Epithelial cell of proximal tubule (primary cell): ENCODE data around the gene GDPD2. TPM values are rescaled to one million over a fixed set of nuclear protein-coding genes. Genes with fewer than 3 reads are reported as not detected.
A peak's percentile ranks its signal among the peaks of the same experiment; 100 is the strongest.

Source experiments
- DNase-seq: peaks from one replicate; pipeline ENCODE4 v3.0.0-alpha.2; 2011; ENCODE audit warnings: low read depth
- H3K4me3 ChIP-seq: 2 replicates; pipeline ENCODE4 v1.5.1; 2011; ENCODE audit warnings: low read depth, mild to moderate bottlenecking, low read length
- CTCF ChIP-seq: conservative IDR thresholded peaks from 2 replicates; pipeline ENCODE4 v1.5.1; 2012; ENCODE audit warnings: low read depth, mild to moderate bottlenecking, low read length
- total RNA-seq: library from RNA; depleted of rRNA; stranded (reverse); fragments of >200 nt; gene quantifications from 2 replicates; pipeline ENCODE4 v1.2.3, GENCODE V29; 2015

GDPD2 gene
- total RNA-seq, 1 donor from 2014 or later: not detected

- no peak overlapping the region for H3K4me3 ChIP-seq
- TF ChIP-seq CTCF: no peak
- no peak for DNase-seq
Measured at GRCh38 chrX:70429759-70430158, 6.6 kb downstream of the GDPD2 start.

GRCh38 chrX:70432936-70433847, 10.1 kb downstream of the GDPD2 start:
- TF ChIP-seq CTCF: no peak
- H3K4me3 ChIP-seq: peak overlapping the region; percentile 81
- no peak for DNase-seq

GRCh38 chrX:70433848-70434351, 10.8 kb downstream of the GDPD2 start:
- peak; percentile 55 for TF ChIP-seq CTCF
- DNase-seq: no peak
- peak overlapping the region; percentile 81 for H3K4me3 ChIP-seq

GRCh38 chrX:70434352-70434866, 11.3 kb downstream of the GDPD2 start:
- DNase-seq: no peak
- TF ChIP-seq CTCF: no peak
- peak overlapping the region; percentile 81 for H3K4me3 ChIP-seq

GRCh38 chrX:70434914-70435586, 11.9 kb downstream of the GDPD2 start:
- no peak for DNase-seq
- peak overlapping the region; percentile 81 for H3K4me3 ChIP-seq
- no peak for TF ChIP-seq CTCF

GRCh38 chrX:70436343-70436742, 13.2 kb downstream of the GDPD2 start:
- no peak overlapping the region for H3K4me3 ChIP-seq
- no peak for TF ChIP-seq CTCF
- DNase-seq: no peak
